NOMO-1 (cell line): ENCODE results near the gene CTIF.

Source experiments
- DNase-seq, 2 experiments: peaks; one replicate each; lab custom pipeline; 2025; ENCODE audit not compliant: unreplicated experiment in 2 of 2; lab: John Stamatoyannopoulos, UW

Gene CTIF

DNA sequence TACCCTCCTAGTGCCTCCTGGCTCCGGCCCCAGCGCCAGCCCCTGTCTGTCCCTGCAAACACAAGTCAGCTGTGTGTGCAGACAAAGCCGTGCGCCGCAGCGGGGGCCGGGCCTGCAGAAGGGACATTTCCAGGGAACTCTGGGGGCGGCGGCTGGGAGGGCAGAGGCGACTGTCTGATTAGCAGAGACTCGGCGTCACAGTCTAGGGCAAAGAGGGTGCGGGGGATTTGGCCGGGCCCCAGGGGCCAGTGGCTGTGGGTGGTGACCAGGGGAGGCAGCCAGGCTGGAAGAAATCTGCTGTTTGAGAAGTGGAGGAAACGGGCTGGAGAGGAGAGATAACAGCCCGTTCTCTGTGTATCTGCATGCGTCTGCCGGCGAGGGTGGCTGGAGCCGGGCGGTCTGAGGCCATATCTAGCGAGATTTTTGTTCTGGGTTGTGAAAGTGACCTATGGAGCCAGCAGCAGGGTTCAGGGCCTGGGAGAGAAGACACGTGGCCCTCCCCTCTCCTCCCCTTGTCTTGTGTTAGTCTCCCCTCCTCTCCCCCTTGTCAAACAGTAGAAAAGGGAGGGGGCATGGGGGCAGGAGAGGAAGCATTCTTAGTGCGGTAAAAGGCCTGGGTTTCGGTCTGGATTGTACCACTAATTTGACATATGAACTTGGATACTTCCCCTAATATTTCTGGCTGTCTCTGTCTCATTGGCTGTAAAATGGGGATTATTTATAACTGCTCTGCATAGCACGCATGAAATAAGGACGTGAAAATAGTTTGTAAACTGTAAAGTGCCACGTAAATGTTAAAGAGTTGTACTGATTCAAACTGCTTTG, 242.5 kb downstream of the CTIF start:
- DNase-seq: peak; percentile 90 to 93

DNA sequence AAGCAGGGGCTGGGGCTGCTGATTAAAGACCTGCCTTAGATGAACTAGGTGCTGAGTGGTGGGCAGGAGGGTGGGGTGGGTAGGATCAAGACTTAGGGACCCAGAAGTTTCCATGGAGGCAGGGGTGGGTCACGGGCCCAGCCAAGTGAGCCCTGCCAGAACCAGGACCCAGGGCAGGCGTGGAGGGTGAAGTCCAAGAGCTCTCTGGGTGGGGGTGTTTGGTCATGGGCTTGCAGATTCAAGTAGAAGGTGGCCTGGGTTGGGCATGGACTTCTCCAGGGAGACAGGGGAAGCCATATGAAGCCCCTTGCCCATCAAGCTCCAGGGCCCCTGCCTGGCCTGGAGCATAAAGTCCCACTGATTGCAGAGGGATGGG, 243.1 kb downstream of the CTIF start:
- DNase-seq: no peak

DNA sequence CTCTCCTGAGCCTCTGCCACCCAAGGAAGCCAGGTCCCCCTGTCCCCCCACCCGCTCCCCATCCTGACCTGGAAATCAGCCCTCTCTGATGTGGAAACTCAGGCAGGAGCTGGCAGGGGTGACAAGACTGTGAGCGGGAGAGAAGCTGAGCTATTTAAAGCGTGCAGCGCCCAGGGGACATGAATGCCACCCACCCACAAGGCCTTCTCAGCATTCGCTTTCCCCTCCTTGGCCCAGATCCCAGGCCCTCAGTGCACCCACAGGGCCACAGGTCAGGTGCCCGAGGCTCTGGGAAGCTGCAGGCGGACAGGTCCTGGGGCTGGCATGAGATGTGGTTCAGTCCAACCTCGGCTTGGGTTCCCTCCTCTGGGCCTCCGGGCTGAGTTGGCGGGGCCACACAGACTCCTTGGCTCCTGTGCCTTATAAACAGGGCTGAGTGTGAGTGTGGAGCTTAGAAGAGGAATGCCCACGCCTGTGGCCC, 243.6 kb downstream of the CTIF start:
- no peak for DNase-seq

DNA sequence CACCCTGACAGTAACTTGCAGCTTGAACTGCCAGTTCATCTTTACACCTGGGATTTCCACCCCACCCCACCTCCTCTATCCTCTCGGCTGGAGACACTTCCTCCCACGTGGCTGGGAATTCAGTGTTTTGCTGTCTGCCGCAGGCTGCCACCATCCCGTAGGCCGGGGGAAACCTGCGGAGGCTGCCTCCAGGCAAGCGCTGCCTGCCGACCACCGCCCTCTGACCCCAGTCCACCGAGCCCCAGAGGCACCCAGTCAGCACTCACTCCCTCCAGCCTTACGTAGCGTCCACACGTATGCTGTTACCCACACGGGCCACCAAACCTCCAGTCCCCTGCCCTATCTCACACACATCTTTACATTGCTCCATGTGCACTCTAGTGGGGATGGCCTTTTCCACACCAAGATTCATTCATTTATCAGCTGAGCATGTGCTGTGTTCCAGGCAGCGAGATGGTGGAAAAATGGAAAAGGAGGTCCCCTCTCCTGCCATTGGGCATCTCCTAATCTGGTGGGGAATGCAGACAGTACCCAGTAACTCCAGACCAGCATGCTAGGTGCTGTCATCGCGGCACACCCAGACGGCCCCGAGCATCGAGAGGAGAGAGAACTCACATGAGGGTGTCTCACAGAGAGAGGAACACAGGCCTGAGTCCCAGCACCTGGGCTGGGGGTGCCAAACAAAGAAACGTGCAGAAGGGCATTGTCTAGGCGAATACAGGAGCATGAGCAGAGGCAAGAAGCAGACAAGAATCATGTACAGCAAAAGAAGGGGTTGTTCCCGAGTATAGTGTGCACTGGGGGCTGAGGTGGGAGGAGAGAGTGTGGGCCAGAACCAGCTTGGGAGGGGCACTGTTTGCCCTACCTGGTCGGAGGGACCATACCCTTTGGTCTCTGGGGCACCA, 245.0 kb downstream of the CTIF start:
- no peak for DNase-seq

DNA sequence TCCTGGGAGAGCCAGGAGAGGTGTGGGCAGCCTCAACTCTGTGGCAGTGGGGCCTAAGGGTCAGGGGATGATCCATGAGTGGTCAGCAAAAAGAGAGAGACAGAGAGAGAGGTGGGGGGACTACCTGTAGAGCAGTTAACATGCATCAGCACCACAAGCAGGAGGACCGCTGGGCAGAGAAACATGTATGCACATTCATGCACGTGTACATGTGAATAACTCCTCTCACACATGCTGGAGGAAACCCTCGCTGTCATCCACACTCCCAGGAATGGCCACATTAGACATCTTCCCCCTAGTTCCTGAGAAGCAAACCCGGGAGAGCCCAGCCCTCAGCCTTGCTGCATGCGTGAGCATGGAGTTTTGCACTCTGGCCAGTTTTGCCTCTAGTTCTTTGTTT, 245.8 kb downstream of the CTIF start:
- DNase-seq: no peak

DNA sequence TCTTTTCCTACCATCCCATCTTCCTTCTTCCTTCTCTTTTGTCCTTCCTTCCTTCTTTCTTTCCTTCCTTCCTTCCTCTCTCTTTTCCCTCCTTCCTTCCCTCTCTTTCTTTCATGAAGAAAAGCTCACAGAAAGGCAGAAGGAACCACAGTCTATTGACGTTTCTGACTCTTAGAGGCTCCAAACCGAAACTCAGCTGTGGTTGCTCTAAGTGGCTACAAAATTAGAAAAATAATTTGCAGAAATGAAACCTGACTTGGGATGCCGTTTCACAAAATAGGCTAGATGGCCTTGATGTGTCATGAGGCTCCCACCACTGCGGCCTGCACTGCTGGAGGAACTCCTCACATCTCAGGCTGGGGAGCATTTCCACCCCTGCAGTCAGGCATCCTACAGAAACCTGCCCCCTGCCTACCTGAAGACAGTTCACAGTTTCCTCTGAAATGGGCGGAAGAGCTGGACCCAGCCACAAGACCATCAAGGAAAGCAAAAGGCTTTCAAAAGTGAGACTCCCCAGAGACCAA, 246.3 kb downstream of the CTIF start:
- peak; percentile 91 to 97 for DNase-seq

DNA sequence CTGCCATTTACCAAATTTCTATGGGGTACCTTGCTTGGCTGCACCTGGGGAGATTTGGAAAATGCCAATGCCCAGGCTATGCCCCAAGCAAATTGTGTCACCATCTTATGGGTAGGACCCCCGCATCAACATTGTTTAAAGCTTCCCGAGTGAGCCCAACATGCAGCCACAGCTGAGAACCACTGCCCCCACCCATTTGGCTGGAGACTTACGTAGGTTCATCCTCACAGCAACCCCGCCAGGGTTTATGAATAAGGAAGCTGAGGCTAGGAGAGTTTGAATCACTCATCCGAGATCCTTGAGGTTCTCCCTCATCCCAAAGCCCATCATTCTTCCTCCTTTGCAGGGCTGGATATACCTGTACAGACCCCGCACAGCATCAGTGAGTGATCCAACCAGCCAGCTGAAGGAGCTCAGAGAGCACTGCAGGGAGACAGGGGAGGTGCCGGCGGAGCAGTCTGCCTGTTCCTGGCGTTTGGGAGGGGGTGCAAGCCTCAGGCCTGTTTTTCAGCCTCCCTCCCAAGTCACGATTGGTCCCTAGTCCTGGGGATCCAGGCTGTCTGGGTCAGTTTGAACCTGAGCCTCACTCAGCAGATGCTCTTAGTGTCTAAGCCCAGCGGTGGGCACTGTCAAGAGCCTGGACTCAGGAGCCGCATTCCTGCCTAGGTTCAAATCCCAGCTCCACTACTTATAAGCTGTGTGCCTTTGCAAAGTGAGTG, 247.1 kb downstream of the CTIF start:
- no peak for DNase-seq

DNA sequence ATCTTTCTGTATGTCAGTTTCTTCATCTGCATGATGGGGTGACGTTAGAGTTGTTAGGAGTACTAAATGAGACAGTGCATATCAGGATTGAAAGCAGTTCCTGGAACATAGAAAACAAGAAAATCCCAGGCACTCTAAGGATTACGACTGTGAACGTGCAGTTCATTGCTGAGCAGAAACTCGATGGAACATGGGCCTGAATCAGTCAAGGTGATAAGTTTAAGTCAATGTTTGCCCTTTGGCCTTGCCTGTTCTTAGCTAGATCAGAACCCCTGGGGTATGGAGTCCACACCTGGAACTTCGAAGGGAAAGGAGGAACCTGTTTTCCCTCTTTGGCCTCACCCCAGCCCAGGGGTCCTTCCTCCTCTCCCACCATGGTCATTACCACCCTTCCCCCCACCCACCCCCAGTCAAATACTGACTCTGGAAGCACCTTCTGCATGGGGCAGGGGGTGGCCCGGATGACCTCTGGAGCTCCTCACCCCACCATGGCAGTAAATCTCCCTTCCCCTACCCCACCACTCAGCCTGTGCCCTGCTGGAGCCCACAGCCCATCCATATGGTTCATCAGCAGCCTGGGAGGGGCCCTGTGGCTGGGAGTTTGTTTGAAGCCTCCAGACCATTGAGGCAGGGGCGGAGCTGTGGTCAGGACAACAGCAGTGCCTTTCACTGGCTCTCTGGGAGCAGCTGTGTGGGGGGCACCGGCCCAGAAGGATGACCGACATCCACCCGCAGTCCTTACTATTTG, 247.8 kb downstream of the CTIF start:
- no peak for DNase-seq

DNA sequence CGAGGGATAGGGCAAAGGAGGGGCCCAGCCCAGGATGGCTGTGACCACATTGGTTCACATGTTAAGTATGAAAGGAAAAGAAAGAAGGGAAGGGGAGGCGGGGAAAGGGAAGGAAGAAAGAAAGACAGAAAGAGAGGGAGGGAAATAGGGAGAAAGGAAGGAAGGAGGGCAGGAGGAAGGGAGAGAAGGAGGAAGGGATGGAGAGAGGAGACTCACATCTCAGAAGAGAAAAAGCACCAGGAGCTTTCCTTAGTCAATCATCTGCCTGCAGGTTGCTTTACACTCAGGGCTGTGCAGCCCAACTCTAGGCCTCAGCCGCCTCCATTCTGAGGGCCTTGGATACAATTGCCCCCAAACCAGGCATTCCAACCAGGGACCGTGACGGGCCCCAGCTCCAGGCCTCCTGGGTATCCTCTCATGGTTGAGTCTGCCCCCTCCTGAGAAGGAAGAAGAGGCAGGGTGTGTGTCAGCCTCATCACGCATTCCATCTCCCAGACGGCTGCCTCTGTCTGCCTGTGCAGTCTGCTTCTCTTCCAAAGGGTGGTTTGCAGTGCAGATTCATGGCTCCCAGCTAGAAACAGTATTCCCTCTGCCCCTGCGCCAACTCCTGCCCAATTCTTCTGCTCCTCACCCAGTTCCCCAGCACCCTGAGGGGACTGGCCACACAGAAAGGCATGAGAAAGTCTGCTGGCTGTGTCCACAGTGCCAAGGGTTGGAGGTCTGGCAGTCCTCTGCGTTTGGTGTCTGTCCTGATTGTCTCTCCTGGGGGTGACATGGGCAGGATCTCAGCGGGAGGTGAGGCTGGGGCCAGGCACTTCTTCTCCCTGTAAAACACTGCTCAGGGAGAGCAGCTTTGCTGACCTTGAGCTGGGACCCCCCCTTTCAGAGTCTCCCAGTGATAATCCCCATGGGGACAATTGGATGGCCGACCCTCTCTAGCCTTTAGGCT, 248.6 kb downstream of the CTIF start:
- no peak for DNase-seq

DNA sequence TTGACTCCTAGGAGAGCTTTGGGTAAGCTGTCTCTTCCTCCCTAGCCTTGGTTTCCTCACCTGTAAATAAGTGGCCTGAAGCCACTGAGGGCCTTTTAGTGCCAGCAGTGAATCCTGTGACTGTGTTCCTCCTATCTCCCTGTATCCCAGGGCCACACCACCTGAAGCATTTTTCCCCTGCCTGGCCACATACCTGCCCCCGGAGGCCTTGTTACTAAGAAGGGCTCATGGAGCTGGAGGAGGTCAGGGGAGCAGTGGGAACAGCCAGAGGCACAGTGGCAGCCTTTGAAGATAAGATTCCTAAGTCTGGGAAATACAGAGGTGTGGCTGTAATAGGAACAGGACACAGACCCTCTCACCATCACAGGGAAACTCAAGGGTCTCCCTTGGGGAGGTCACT, 249.5 kb downstream of the CTIF start:
- no peak for DNase-seq

DNA sequence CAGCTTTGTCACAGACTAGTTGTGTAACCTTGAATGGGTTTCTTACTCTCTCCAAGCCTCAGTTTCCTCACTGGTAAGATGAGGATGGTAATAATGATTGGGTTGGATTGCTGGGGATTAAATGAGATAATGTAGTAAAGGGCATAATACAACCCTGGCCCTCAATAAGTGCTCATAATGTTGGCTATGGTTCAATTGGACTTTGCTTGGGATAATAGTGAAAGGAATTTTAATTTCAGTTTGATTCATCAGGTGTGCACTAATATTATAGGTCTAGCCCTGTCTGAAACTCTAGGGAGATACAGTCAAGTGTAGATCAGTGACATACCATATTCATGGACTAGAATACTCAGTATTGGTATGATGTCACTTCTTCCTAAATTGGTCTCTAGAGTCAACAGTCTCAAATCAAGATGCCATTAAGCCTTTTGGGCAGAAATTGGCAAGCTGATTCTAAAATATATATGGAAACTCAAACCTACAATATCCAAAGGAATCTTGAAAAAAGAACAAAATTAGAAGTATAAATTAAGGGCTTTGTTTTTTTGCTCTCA, 250.5 kb downstream of the CTIF start:
- DNase-seq: no peak

DNA sequence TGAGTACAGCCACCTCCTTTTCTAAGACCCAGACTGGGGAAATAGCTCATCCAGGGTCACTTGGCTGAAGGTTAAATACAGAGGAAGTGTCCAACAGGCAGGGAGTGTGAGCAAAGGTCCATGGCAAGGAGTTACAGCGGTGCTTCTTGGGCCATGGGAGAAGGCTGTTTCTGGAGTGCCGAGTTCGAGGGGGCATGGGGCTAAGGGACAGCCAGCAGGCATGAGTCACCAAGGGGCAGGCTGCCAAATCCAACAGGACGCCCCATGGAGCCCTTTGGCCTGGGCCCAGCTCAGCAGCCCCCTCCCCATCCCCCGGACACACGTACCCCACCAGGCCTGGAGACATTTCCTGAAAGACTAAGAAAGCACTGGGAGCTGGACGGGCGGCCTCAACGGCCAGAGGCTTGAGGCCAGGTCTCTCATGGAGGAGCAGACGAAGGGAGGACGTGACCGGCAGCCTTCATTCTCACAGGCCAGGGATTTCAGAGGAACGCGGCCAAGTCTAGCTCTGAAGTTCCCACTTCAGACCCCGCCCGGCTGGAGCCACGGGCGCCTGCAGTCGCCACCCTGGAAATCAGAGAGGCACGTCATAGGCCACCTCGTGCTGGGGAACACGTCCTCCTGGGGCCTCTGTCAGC, 251.5 kb downstream of the CTIF start:
- DNase-seq: no peak

DNA sequence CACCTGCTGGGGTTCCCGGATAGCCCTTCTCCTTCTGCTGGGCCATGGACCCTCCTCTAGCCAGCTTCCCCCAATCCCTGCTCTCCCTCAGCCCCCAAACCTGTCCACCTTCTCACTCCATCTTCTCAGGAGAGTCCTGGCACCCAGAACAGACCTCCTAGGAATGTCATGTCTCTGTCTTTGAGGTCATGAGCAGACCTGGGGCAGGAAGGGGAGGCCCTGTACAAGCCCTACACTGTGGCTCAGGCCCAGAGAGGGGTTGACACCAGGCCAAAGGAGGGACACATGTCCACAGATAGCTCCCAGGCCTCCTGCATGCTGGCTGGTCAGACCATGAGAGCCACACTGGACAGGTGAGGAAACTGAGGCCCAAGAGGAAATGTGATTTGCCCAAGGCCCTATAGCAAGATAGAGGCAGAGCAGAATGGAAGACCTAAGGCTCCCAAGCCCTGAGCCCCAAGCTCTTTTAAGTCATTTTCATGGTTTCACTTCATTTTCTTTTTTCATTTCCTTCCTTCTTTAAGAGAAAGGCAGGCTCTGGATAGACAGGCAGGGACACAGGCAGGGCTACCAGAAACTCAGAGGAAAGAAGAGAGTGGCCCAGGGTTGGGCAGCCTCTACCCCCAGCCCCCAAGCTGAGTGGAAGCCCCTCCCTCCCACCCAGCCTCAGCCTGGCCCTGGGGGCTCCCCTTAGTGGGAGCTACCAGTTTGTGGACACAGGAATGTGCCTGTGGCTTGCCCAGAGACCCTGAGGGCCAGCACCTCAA, 252.2 kb downstream of the CTIF start:
- peak; percentile 61 to 73 for DNase-seq

DNA sequence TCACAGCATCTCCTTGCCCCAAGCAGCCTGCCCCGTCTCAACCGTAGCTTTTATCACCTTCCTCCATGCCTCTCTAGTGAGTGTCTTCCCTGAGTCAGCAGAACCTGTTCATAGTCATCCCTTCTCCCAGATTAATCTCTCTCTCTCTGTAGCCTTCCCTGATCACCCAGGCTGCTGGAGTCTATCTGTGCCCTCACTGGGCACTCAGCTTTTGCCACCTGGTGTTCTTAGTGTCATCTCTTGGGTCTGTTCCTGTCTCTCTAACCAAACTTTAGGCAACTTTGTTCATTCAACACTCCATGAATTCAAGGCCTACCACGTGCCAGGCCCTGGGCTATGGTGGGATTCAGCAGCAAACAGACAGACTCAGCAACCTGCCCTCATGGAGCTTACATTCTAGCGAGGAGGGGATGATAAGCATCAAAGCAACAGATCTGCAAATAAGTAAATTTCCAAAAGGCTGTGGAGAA, 252.8 kb downstream of the CTIF start:
- no peak for DNase-seq

DNA sequence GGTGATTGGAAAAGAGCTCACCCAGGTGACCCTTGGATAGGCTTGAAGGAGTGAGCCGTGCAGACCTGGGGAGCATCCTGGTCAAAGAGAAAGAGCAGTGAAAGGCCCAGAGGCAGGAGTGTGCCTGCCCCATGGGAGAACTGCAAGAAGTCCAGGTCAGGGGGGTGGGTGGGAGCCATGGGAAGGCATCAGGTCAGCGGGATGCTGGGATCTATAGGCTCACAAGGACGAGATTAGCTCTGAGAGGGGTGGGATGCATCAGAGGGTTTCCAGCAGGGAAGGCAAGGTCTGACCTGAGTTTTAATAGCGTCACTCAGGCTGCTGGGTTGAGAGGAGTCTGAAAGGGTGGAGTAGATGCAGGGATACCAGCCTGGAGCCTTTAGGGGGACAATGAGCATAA, 253.3 kb downstream of the CTIF start:
- no peak for DNase-seq

DNA sequence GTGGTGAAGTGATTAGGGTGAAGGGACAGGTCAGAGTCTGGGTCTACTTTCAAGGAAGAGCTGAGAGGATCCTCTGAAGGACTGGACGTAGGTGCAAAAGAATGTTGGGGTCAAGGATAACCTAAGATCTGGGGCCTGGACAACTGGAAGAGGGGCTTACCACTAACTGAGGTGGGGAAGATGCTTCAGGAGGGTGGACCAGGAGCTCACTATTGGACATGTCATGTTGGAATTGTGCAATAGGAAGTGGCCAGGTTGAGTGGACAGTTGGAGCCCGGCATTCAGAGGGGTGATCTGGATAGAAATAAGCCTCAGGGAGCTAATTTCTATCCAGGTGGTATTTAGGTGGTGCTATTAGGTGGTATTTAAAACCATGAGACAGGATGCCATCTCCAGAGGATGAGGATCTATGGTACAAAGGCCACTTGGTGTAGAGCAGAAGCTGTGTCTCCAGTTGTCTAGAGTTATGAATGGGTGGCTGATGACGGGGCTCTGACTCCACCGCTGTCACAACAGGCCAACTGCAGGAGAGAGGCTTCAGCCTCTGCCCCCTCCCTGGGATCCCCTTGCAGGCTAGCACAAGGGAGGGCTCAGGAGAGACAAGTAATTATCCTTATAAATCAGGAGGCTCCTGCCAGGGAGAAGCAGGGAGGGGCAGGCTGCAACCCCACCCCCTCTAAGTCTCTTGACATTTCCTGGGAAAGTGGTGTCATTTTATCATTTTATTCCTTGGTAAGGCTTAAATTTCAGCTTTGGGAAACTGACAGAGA, 254.0 kb downstream of the CTIF start:
- DNase-seq: no peak
